Fibroblast of lung (primary cell): ENCODE measurements around the gene UMOD.

ENCODE experiments used
- CTCF ChIP-seq, 2 donors: IDR thresholded peaks in 1 of 2; conservative IDR thresholded peaks in 1 of 2; 1 replicate in 1 of 2; 2 replicates in 1 of 2; pipeline ENCODE4 v1.5.1; 2011 to 2012; ENCODE audit warnings: low read length in 2 of 2, control low read depth in 1 of 2, inconsistent platforms in 1 of 2, low read depth in 1 of 2, mild to moderate bottlenecking in 1 of 2
- EZH2 ChIP-seq: IDR thresholded peaks from 2 replicates; pipeline ENCODE4 v1.5.1; 2012; ENCODE audit warnings: low read length, control low read depth, mild to moderate bottlenecking; ENCODE audit errors: missing control alignments

- TF ChIP-seq CTCF (conservative IDR thresholded peaks at IDR 0.05 in 1 of 2, IDR thresholded peaks at IDR 0.05 in 1 of 2; ENCODE audit: low read depth in 1 of 2, low read length in 2 of 2) (no peak), EZH2 (no peak)
Observed at GRCh38 chr16:20332411-20332810, 20.1 kb downstream of the UMOD start.
